Measurements from ENCODE around the gene SLC26A8. TPM values are rescaled to one million over a fixed set of nuclear protein-coding genes. Genes with fewer than 3 reads are reported as not detected.

SLC26A8 gene
- total RNA-seq, 1 experiment from 2014 or later, result 0.09 TPM

GRCh38 chr6:36054956-36055355 is 30.5 kb upstream of the SLC26A8 start:
- WGBS (ENCODE audit: extremely low coverage, insufficient read length, low lambda C conversion rate), result no CpG with 5 or more reads among the region's 2 CpGs

More at GRCh38 chr6:36054956-36055355, 30.5 kb upstream of the SLC26A8 start:
- H3T11ph ChIP-seq (ENCODE audit: low read length), result no peak overlapping the region
- Mint-ChIP-seq H3K27ac (no peak overlapping the region), H3K36me3 (ENCODE audit: insufficient read depth in 1 of 3, low read depth in 3 of 3) (peaks cover 0 to 11% (median 6%) of the 10 kb centered on the region in 3 experiments; a peak in 5 of 7 replicates), H3K27me3 (ENCODE audit: low read depth) (no peaks in the 10 kb centered on the region), H3K9me3 (no peaks in the 10 kb centered on the region), H3K4me3 (no peak overlapping the region), H3K4me1 (no peaks in the 10 kb centered on the region)
- H2AK5ac ChIP-seq (ENCODE audit: insufficient read length, low read length), result no peak overlapping the region
- H3K56ac ChIP-seq (ENCODE audit: insufficient read length, low read depth, low read length), result no peak overlapping the region
- no peak overlapping the region for H4K8ac ChIP-seq (replicated peaks; ENCODE audit: insufficient read length, low read depth, low read length)
- TF ChIP-seq, protein P1, sequence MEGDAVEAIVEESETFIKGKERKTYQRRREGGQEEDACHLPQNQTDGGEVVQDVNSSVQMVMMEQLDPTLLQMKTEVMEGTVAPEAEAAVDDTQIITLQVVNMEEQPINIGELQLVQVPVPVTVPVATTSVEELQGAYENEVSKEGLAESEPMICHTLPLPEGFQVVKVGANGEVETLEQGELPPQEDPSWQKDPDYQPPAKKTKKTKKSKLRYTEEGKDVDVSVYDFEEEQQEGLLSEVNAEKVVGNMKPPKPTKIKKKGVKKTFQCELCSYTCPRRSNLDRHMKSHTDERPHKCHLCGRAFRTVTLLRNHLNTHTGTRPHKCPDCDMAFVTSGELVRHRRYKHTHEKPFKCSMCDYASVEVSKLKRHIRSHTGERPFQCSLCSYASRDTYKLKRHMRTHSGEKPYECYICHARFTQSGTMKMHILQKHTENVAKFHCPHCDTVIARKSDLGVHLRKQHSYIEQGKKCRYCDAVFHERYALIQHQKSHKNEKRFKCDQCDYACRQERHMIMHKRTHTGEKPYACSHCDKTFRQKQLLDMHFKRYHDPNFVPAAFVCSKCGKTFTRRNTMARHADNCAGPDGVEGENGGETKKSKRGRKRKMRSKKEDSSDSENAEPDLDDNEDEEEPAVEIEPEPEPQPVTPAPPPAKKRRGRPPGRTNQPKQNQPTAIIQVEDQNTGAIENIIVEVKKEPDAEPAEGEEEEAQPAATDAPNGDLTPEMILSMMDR (conservative IDR thresholded peaks at IDR 0.05), result no peak
- H3K9ac ChIP-seq (ENCODE audit: extremely low read depth, insufficient read length, low read length), result no peak overlapping the region
- no peak overlapping the region for H3K14ac ChIP-seq (ENCODE audit: insufficient read depth, low read length)
- H3K27ac ChIP-seq (ENCODE audit: insufficient read length, low read depth, low read length), result no peak overlapping the region
- H3K4me2 ChIP-seq (ENCODE audit: insufficient read depth, insufficient read length, low read length), result no peak overlapping the region
- H3K23me2 ChIP-seq (ENCODE audit: insufficient read length, low read depth, low read length, poor library complexity, severe bottlenecking), result no peaks in the 10 kb centered on the region
- no peaks in the 10 kb centered on the region for H3K79me1 ChIP-seq (ENCODE audit: insufficient read depth, low read depth, low read length, poor library complexity, severe bottlenecking)
- H3K27me3 ChIP-seq (ENCODE audit: insufficient read depth, low read length), result no peaks in the 10 kb centered on the region
- no peaks in the 10 kb centered on the region for H3K4me1 ChIP-seq (ENCODE audit: insufficient read depth, low read length)
- H3K4ac ChIP-seq (ENCODE audit: low read depth, low read length), result no peak overlapping the region
- H4K20me1 ChIP-seq (ENCODE audit: control insufficient read depth, insufficient read depth, insufficient read length), result no peaks in the 10 kb centered on the region
- no peak overlapping the region for H4K5ac ChIP-seq (ENCODE audit: insufficient read length, low read depth, low read length)
- no peak for DNase-seq
- H3K18ac ChIP-seq (ENCODE audit: insufficient read length, low read depth, low read length), result no peak overlapping the region
- H3K9me3 ChIP-seq (ENCODE audit: control insufficient read depth, low read depth, low read length), result no peaks in the 10 kb centered on the region
- H3K23ac ChIP-seq (ENCODE audit: insufficient read length, low read depth, low read length), result no peak overlapping the region
- no peak overlapping the region for H4K91ac ChIP-seq (ENCODE audit: insufficient read length, low read depth, low read length)
- no peak overlapping the region for H2BK5ac ChIP-seq (ENCODE audit: insufficient read length, low read length)
- no peak overlapping the region for H2BK15ac ChIP-seq (ENCODE audit: low read depth, low read length)
- H2BK20ac ChIP-seq (ENCODE audit: low read depth, low read length, poor library complexity, severe bottlenecking), result no peak overlapping the region
- H3K79me2 ChIP-seq (ENCODE audit: insufficient read depth, low read length), result no peaks in the 10 kb centered on the region
- no peak overlapping the region for H2BK12ac ChIP-seq (ENCODE audit: insufficient read length, low read depth, low read length)
- H2AFZ ChIP-seq (ENCODE audit: low read length), result no peak overlapping the region
- H2BK120ac ChIP-seq (ENCODE audit: low read depth, low read length, poor library complexity, severe bottlenecking), result no peak overlapping the region
